Loucy (cell line): ENCODE measurements around the gene ANAPC5.
"Not testable (repeated sequence)": the region's sequence is repeated elsewhere in the genome, so short reads cannot be mapped to it uniquely, and the experiment has no call there.

Source experiments
- H2AFZ ChIP-seq: fragments of 200-600 bp; sonication (generic); 2 replicates; pipeline ENCODE4 v1.6.0; 2016; ENCODE audit warnings: antibody characterized with exemption, mild to moderate bottlenecking, low read length, moderate library complexity
- H3F3A ChIP-seq: fragments of 200-600 bp; 2 replicates; pipeline ENCODE4 v1.6.0; 2016; ENCODE audit warnings: antibody characterized with exemption, low read depth, mild to moderate bottlenecking
- H3K27me3 ChIP-seq: fragments of 200-600 bp; sonication (generic); 2 replicates; pipeline ENCODE4 v1.6.1; 2014; ENCODE audit warnings: low read length, mild to moderate bottlenecking; ENCODE audit not compliant: insufficient read depth, poor library complexity, severe bottlenecking
- H3K36me3 ChIP-seq: fragments of 200-600 bp; sonication (generic); 2 replicates; pipeline ENCODE4 v1.6.1; 2016; ENCODE audit warnings: low read length; ENCODE audit not compliant: insufficient read depth
- H3K4me1 ChIP-seq: fragments of 200-600 bp; sonication (generic); 2 replicates; pipeline ENCODE4 v1.5.1; 2014; ENCODE audit warnings: low read length, mild to moderate bottlenecking; ENCODE audit not compliant: insufficient read depth, poor library complexity, severe bottlenecking
- H3K4me2 ChIP-seq: fragments of 200-600 bp; sonication (generic); 2 replicates; pipeline ENCODE4 v1.6.0; 2014; ENCODE audit warnings: antibody characterized with exemption, low read length, low read depth, mild to moderate bottlenecking; ENCODE audit not compliant: poor library complexity, severe bottlenecking
- H3K4me3 ChIP-seq: fragments of 200-600 bp; sonication (generic); 2 replicates; pipeline ENCODE4 v1.5.1; 2014; ENCODE audit warnings: low read length, mild to moderate bottlenecking, mixed read lengths; ENCODE audit not compliant: poor library complexity, severe bottlenecking
- H3K79me2 ChIP-seq: fragments of 200-600 bp; sonication (generic); 2 replicates; pipeline ENCODE4 v1.6.1; 2014; ENCODE audit warnings: low read length; ENCODE audit not compliant: insufficient read depth
- H3K9ac ChIP-seq: fragments of 200-600 bp; sonication (generic); 2 replicates; pipeline ENCODE4 v1.6.0; 2014; ENCODE audit warnings: mild to moderate bottlenecking, low read depth, low read length, moderate library complexity; ENCODE audit not compliant: poor library complexity, severe bottlenecking
- H3K9me2 ChIP-seq: fragments of 200-600 bp; sonication (generic); replicated peaks from 2 replicates; pipeline ENCODE4 v1.6.1; 2016; ENCODE audit warnings: low read depth, low read length, mixed read lengths
- H3K9me3 ChIP-seq: fragments of 200-600 bp; sonication (generic); 2 replicates; pipeline ENCODE4 v1.6.1; 2014; ENCODE audit warnings: mild to moderate bottlenecking, antibody characterized with exemption, low read length, low read depth; ENCODE audit not compliant: insufficient read depth
- H4K20me1 ChIP-seq: fragments of 200-600 bp; sonication (generic); 2 replicates; pipeline ENCODE4 v1.6.0; 2014; ENCODE audit warnings: antibody characterized with exemption, low read length, mild to moderate bottlenecking; ENCODE audit not compliant: insufficient read depth, poor library complexity, severe bottlenecking
- EZH2phosphoT487 ChIP-seq: fragments of 200-600 bp; IDR thresholded peaks from 2 replicates; pipeline ENCODE4 v1.6.1; 2018; ENCODE audit warnings: antibody characterized with exemption, mild to moderate bottlenecking, moderate library complexity, borderline replicate concordance
- TF ChIP-seq, protein P1 (sequence below): fragments of 200-600 bp; sonication (generic); conservative IDR thresholded peaks from 2 replicates; pipeline ENCODE4 v1.5.1; 2014; ENCODE audit warnings: mild to moderate bottlenecking, antibody characterized with exemption, low read length

ANAPC5 gene

DNA sequence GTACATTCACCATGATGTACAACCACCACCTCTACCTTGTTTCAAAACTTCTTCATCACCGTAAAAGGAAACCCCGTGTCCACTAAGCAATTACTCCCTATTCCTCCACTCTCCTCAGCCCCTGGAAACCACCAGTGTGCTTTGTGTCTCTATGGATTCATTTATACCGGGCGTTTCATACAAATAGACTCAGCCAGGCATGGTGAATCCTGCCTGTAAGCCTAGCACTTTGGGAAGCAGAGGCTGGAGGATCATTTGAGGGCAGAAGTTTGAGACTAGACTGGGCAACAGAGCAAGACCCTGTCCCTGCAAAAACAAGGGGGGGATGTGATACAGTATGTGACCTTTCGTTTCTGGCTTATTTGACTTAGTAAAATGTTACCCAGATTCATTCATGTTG is 26.5 kb upstream of the ANAPC5 start:
- no peaks in the 10 kb centered on the region for H3K36me3 ChIP-seq
- no peaks in the 10 kb centered on the region for H3K4me1 ChIP-seq
- H3K9me3 ChIP-seq: no peaks in the 10 kb centered on the region
- no peak overlapping the region for H3K4me2 ChIP-seq
- H3K27me3 ChIP-seq: no peaks in the 10 kb centered on the region
- H3K79me2 ChIP-seq: no peaks in the 10 kb centered on the region
- no peaks in the 10 kb centered on the region for H4K20me1 ChIP-seq
- no peaks in the 10 kb centered on the region for H3K9me2 ChIP-seq
- no peak for TF ChIP-seq EZH2phosphoT487
- TF ChIP-seq, protein P1, sequence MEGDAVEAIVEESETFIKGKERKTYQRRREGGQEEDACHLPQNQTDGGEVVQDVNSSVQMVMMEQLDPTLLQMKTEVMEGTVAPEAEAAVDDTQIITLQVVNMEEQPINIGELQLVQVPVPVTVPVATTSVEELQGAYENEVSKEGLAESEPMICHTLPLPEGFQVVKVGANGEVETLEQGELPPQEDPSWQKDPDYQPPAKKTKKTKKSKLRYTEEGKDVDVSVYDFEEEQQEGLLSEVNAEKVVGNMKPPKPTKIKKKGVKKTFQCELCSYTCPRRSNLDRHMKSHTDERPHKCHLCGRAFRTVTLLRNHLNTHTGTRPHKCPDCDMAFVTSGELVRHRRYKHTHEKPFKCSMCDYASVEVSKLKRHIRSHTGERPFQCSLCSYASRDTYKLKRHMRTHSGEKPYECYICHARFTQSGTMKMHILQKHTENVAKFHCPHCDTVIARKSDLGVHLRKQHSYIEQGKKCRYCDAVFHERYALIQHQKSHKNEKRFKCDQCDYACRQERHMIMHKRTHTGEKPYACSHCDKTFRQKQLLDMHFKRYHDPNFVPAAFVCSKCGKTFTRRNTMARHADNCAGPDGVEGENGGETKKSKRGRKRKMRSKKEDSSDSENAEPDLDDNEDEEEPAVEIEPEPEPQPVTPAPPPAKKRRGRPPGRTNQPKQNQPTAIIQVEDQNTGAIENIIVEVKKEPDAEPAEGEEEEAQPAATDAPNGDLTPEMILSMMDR: no peak
- H3F3A ChIP-seq: no peaks in the 10 kb centered on the region
- no peak overlapping the region for H3K4me3 ChIP-seq
- H3K9ac ChIP-seq: no peak overlapping the region
- H2AFZ ChIP-seq: no peak overlapping the region

DNA sequence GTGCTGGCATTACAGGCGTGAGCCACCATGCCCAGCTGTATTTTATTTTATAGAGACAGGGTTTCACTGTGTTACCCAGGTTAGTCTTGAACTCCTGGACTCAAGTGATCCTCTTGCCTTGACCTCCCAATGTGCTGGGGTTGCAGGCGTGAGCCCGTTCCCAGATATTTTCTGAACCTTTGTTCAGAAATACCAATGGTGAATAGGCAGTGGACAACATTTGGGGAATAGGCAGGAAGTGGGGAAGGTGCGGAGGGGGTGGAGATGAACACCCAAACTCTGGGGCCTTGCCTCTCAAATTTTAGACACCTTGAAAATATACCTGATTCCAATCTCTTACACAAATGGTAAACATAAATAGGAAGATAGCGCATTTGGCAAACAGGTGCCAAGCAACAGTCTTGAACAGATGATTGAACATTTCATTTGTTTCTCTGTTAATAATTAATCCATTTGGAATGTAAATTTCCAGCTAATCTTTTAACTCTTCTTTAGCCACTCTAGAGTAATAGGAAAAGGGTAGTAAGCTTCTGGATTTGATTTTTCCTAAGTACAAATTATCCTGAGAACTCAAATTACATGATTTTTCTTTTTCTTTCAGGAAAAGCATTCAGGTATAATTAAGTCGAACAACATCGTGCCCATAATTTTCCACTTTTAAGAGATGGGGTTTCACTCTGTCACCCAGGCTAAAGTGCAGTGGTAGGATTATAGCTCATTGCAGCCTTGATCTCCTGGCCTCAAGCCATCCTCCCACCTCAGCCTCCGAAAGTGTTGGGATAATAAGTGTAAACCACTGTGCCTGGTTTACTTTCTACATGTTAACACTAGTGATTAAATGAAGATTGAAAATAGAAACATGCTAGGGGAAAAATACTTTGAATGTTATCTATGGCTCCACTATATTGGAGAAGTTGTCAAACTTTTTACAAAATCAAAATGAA is 24.8 kb upstream of the ANAPC5 start:
- no peaks in the 10 kb centered on the region for H3K4me1 ChIP-seq
- TF ChIP-seq, protein P1: no peak
- no peak for TF ChIP-seq EZH2phosphoT487
- no peak overlapping the region for H3K4me3 ChIP-seq
- no peaks in the 10 kb centered on the region for H3K27me3 ChIP-seq
- H3K4me2 ChIP-seq: no peak overlapping the region
- H4K20me1 ChIP-seq: no peaks in the 10 kb centered on the region
- H3K9me3 ChIP-seq: no peaks in the 10 kb centered on the region
- H3K36me3 ChIP-seq: no peaks in the 10 kb centered on the region
- H3K79me2 ChIP-seq: no peaks in the 10 kb centered on the region
- H3K9ac ChIP-seq: no peak overlapping the region
- H2AFZ ChIP-seq: no peak overlapping the region
- no peaks in the 10 kb centered on the region for H3F3A ChIP-seq
- no peaks in the 10 kb centered on the region for H3K9me2 ChIP-seq

DNA sequence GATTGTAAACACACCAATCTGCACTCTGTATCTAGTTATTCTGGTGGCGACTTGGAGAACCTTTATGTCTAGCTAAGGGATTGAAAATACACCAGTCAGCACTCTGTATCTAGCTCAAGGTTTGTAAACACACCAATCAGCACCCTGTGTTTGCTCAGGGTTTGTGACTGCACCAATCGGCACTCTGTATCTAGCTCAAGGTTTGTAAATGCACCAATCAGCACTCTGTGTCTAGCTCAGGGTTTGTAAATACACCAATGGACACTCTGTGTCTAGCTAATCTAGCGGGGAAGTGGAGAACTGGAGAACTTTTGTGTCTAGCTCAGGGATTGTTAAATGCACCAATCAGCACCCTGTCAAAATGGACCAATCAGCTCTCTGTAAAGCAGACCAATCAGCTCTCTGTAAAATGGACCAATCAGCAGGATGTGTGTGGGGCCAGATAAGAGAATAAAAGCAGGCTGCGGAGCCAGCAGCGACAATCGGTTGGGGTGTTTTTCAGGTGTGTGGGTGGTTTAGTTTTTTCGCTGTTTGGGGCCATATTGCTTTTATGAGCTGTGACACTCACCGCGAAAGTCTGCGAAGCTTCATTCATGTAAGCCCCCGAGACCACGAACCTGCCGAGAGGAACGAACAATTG is 22.9 kb upstream of the ANAPC5 start:
- H3K9me3 ChIP-seq, H3K4me2 ChIP-seq, H3F3A ChIP-seq, H3K9ac ChIP-seq, H2AFZ ChIP-seq, H3K36me3 ChIP-seq, H3K9me2 ChIP-seq, H3K79me2 ChIP-seq, H4K20me1 ChIP-seq, H3K4me3 ChIP-seq, H3K4me1 ChIP-seq, H3K27me3 ChIP-seq: not testable (repeated sequence)

DNA sequence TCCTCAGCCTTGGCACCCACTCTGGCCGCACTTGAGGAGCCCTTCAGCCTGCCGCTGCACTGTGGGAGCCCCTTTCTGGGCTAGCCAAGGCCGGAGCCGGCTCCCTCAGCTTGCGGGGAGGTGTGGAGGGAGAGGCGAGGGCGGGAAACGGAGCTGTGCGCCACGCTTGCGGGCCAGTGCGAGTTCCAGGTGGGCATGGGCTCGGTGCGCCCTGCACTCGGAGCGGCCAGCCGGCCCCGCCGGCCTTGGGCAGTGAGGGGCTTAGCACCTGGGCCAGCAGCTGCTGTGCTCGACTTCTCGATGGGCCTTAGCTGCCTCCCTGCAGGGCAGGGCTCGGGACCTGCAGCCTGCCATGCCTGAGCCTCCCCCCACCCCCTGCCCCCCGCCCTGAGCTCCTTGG is 22.1 kb upstream of the ANAPC5 start:
- not testable (repeated sequence) for H3K9ac ChIP-seq, H3K9me3 ChIP-seq, H3F3A ChIP-seq, H3K4me1 ChIP-seq, H3K27me3 ChIP-seq, H3K4me3 ChIP-seq, H3K36me3 ChIP-seq, H3K79me2 ChIP-seq, H4K20me1 ChIP-seq, H2AFZ ChIP-seq, H3K9me2 ChIP-seq, H3K4me2 ChIP-seq
